Measurements from ENCODE around the gene OLFML2A.
"Not testable (repeated sequence)": the region's sequence is repeated elsewhere in the genome, so short reads cannot be mapped to it uniquely, and the experiment has no call there.

OLFML2A gene

GRCh38 chr9:124776954-124777648, at the start of gene OLFML2A:
OLFML2A (plus strand) TSS chr9:124777133; CDS start chr9:124777271, 138 bp downstream.
- no peak for DNase-seq (ENCODE audit: low spot score)

DNA sequence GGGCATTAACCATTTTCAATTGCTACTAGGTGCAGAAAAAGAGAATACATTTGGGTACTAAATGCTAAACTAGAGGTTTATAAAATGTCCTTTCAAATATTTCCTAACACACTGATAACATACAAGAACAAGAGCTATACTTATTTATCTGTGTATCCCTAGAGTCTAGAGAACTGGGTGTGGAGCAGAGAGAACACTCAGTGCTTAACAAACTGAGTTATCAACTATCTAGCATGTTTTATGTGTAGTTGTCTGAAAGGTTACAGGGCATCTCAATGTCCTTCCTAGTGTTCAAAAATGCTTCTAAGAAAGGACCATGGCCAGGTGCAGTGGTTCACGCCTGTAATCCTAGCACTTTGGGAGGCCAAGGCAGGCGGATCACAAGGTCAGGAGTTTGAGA, 46.2 kb upstream of the OLFML2A start:
- DNase-seq (ENCODE audit: low spot score), result no peak

GRCh38 chr9:124733964-124734740, 42.8 kb upstream of the OLFML2A start:
- no peak for DNase-seq (ENCODE audit: low spot score)

DNA sequence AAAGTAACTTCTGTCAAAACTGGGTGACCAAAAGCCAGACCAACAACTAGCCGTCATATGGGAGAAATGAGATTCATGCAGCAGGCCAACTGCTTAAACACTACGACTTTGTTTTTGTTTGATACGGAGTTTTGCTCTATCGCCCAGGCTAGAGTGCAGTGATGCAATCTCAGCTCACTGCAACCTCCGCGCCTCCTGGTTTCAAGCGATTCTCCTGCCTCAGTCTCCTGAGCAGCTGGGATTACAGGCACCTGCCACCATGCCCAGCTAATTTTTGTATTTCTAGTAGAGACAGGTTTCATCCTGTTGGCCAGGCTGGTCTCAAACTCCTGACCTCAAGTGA, 42.2 kb upstream of the OLFML2A start:
- DNase-seq (ENCODE audit: low spot score), result not testable (repeated sequence)

- DNase-seq (ENCODE audit: low spot score), result no peak
Measured at GRCh38 chr9:124735121-124735520, 41.8 kb upstream of the OLFML2A start.

DNA sequence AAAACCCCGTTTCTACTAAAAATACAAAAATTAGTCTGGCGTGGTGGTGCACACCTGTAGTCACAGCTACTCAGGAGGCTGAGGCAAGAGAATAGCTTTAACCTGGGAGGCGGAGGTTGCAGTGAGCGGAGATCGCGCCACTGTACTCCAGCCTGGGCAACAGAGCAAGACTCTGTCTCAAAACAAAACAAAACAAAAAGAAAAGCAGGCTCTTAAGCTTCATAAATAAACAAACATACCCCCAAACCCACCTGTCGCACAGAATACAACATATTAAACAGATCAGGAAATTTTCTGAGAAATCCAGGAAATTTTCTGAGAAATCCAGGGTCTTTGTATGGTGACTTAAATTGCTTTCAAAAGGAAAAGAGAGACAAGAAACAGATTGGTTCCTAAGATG, 38.9 kb upstream of the OLFML2A start:
- DNase-seq (ENCODE audit: low spot score), result not testable (repeated sequence)

DNA sequence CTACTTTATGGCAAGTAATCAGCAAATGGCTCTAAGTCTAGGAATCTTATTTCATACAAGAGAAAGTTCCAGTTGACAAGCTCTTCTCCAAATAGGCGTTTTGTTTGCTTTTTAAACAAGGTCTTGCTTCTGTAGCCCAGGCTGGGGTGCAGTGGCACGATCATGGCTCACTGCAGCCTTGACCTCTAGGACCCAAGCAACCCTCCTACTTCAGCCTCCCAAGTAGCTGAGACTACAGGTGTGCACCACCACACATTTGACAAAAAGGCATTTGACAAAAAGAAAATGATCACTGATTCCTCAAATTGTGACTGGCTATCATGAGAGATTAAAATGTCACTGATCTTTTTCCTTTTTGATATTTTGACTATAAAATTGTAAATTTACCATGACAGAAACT, 37.6 kb upstream of the OLFML2A start:
- no peak for DNase-seq (ENCODE audit: low spot score)

GRCh38 chr9:124741149-124741548, 35.8 kb upstream of the OLFML2A start:
- no peak for DNase-seq (ENCODE audit: low spot score)

DNA sequence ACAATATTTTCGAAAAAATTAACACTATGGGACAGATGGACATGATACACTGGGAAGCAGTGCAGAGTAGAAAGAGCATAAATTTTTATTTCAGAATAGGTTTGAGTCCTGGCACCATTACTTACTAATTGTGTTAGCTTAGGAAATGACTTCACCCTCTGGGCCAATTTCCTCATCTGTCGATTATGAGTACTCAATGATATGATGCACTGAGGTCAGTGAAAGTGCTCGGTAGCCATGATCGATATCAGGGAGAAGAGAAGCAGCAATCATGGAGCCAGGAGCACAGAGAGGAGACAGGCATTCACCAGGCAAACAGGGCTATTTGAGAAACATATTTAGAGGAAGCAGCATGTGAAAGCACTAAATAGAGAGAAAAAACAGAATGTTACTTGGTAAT, 35.3 kb upstream of the OLFML2A start:
- DNase-seq (ENCODE audit: low spot score), result no peak

- DNase-seq (ENCODE audit: low spot score), result no peak
Measured at GRCh38 chr9:124742940-124743339, 34.0 kb upstream of the OLFML2A start.

- DNase-seq (ENCODE audit: low spot score), result no peak
Measured at GRCh38 chr9:124743686-124744348, 33.1 kb upstream of the OLFML2A start.

DNA sequence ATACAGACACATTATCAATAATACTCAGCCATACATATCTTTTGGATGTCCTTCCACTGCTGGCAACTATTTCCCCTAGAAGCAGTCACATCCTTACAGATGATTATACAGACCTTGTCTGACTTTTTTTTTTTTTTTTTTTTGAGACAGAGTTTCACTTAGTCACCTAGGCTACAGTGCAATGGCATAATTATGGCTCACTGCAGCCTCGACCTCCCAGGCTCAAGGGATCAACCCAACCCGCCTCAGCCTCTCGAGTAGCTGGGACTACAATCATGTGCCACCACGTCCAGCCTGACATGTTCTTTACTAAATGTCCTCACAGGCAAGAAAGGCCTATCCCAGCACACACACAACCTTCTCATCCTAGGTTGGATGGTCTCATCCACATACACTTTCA, 29.9 kb upstream of the OLFML2A start:
- no peak for DNase-seq (ENCODE audit: low spot score)

- no peak for DNase-seq (ENCODE audit: low spot score)
Measured at GRCh38 chr9:124749284-124749683, 27.6 kb upstream of the OLFML2A start.

DNA sequence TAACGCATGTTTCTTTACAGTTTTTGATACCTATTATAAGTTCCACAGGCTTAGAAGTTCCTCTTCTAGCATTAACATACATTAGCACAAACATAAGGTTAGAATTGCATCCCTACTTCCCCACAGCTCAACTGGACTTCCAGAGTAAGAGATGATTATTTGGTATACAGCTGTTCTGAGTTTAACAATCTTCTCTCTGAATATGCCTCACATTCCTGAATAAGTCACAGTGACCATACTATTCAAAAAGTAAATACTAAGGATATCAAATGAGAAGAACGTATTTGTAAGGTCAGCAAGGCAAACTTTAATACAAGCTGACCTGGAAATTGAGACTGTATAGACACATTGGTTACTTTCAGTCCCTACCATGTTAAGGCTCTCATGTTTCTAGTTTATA, 27.2 kb upstream of the OLFML2A start:
- DNase-seq (ENCODE audit: low spot score), result no peak

- DNase-seq (ENCODE audit: low spot score), result no peak
Measured at GRCh38 chr9:124752967-124753366, 24.0 kb upstream of the OLFML2A start.

DNA sequence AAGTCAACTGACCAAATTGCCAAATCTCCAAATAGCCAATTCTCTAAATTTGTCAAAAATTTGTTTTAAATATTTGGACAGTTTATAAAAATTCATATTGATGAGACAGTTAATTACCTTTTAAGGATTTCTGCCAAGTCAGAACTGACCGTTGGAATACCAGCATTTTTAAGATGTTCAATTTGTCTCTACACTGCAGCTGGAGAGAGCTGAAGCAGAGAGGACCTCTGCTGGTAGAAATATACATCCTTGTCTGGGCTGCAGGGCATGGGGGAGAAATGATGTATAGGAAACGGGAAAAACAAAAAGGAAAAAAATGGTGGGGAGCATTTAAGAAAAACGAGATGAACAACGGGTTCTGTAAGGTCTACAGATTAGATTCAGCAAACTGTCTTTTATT, 22.6 kb upstream of the OLFML2A start:
- no peak for DNase-seq (ENCODE audit: low spot score)

GRCh38 chr9:124755061-124755460, 21.9 kb upstream of the OLFML2A start:
- no peak for DNase-seq (ENCODE audit: low spot score)

DNA sequence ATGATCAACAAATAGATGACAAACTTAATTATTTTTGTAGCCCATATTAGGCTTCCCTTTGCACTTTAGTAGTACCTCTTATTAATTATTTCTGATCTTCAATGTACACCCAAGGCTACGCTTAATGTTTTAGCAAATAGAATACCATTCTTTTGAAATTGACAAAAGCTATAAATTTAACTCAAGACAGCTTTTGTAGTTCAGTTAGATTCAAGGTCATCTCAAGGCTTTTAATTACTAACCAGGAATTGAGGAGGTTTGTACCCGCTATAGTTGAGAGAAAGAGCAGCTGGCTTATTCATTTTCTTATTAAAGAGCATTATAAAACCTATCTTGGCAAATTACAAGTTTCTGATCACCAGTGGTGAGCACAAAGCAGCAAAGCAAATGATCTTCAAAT, 20.9 kb upstream of the OLFML2A start:
- DNase-seq (ENCODE audit: low spot score), result no peak

DNA sequence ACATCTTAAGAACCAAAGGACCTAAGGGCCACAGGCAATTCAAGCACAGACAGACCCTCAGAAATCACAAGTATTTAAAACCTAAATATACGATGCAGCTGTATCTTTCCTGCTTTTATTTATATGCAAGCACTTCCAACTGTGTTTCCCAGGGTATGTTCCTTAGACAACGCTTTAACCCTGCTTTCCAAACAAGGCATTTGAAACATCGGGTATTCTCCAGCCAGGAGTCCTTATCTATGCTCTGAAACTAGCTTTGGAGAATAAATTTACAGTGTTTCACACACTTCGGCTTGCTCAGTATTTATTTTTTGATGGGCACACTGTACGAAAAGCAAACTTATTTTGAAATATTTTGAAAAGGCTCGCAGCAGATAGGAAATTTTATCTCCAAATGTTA, 19.3 kb upstream of the OLFML2A start:
- no peak for DNase-seq (ENCODE audit: low spot score)

GRCh38 chr9:124758061-124758460, 18.9 kb upstream of the OLFML2A start:
- no peak for DNase-seq (ENCODE audit: low spot score)

DNA sequence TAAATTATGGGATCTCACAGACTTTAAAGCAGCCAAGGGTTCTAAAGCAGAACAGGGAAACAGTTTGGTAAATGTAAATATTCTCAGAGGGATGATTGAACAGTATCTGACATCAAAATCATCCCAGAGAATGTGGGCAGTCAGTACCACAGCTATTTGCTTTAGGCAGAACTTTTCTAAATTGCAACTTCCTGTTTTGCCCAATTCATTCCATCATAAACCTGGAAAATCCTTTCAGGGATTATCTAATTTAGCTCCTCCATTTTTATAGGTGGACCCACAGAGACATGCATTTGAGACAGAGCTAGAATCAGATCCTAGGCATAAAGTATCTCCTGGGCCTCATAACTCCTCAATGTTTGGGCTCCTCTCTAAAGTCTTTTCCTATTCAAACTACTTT, 18.2 kb upstream of the OLFML2A start:
- no peak for DNase-seq (ENCODE audit: low spot score)

GRCh38 chr9:124759327-124759726, 17.6 kb upstream of the OLFML2A start:
- no peak for DNase-seq (ENCODE audit: low spot score)

DNA sequence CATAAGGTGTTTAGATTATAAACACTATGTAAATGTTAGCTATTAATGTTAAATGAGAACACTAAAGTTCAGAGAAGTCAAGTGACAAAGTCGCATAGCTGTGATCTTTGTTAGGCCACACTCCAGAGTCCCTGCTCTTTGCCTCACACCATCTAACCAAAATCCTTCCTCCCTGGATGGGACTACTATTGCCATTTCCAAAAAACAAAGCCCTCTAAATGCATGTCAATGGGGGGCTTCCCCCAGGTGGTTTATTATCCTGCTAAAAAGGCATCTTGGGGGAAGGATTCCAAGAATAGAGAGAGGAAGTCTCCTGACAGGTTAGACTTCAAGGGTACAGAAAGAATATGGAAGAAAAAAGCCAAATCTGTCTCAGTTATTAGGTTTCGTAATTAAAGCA, 16.2 kb upstream of the OLFML2A start:
- no peak for DNase-seq (ENCODE audit: low spot score)

Measured in cerebellar cortex (tissue), 1 donor.